Psoas muscle (tissue), 8 donors: Measurements from ENCODE around the gene PXMP2. TPM values are rescaled to one million over a fixed set of nuclear protein-coding genes. Genes with fewer than 3 reads are reported as not detected.

Source experiments
- ATAC-seq, 4 donors: fragments of 200-7000 bp; cut with Tn5 transposase; one replicate each; pipeline ENCODE4 v1.9.1; 2020; ENCODE audit warnings: moderate library complexity in 3 of 4, mild to moderate bottlenecking in 2 of 4
- DNase-seq, 2 donors: peaks; one replicate each; pipeline ENCODE4 v3.0.0-alpha.2; 2020
- H3K27ac ChIP-seq: fragments of 200-600 bp; one replicate; pipeline ENCODE4 v1.8.0; 2022
- H3K27me3 ChIP-seq, 3 donors: fragments of 200-600 bp in 1 of 3; one replicate each; pipeline versions ENCODE4 v1.6.1 to v1.8.0; 2013 to 2022; ENCODE audit warnings: low read length in 2 of 3, mild to moderate bottlenecking in 2 of 3, moderate library complexity in 1 of 3; ENCODE audit not compliant: insufficient read depth in 3 of 3
- H3K36me3 ChIP-seq, 2 donors: fragments of 200-600 bp in 1 of 2; one replicate each; pipeline versions ENCODE4 v1.6.1 to v1.8.0; 2013 to 2022; ENCODE audit warnings: low read depth in 1 of 2, mild to moderate bottlenecking in 1 of 2, moderate library complexity in 1 of 2; ENCODE audit not compliant: insufficient read depth in 1 of 2
- H3K4me1 ChIP-seq: fragments of 200-600 bp; one replicate; pipeline ENCODE4 v1.8.0; 2022
- H3K4me3 ChIP-seq: fragments of 200-600 bp; one replicate; pipeline ENCODE4 v1.8.0; 2022; ENCODE audit warnings: mild to moderate bottlenecking
- H3K9me3 ChIP-seq: fragments of 200-600 bp; one replicate; pipeline ENCODE4 v1.8.0; 2022
- WGBS, 3 donors: extraction: QIAGEN DNeasy Blood & Tissue Kit; methylation state at CpG; one replicate each; pipeline versions ENCODE4 v1.1.6 to v1.1.7; 2013; 5-methylcytosine and 5-hydroxymethylcytosine counted together
- intact Hi-C, 2 donors: fragments of 100-400 bp; cut with DNase I; formaldehyde crosslinking; loops; one replicate each; pipeline versions ENCODE4 v1.11.0 to v1.14.2; 2022
- polyA plus RNA-seq, 3 donors: library from polyadenylated mRNA; stranded (reverse); fragments of 200-250 nt; gene quantifications; one replicate each; pipeline ENCODE4 v1.2.3, GENCODE V29; 2013
- total RNA-seq, 4 donors: library from RNA; stranded (reverse); fragmentation: NEBNext Ultra II Directional in 2 of 4; extraction: Animal tissue kit (Norgen Biotek cat#: 25700) in 2 of 4; gene quantifications; one replicate each; pipeline versions ENCODE4 v1.2.1 to v1.2.4, GENCODE V29; 2021 to 2023
- TF ChIP-seq, protein P1 (sequence below): fragments of 200-600 bp; IDR thresholded peaks from one replicate; pipeline ENCODE4 v1.8.0; 2022; ENCODE audit warnings: antibody characterized with exemption
- donor health status: healthy with polysubstance abuse.
- donor health status: DM: no; HTN: no; CAD: no; lungs with moderate emphysema.
- donor health status: Bipolar disorder and iron deficiency.
- donor health status: healthy.
- donor health status: DM: yes; HTN: yes; CAD: no.
- donor health status: DM: no; HTN: no; CAD: no.
- donor health status: DM: no; HTN: no; CAD: no.
- donor health status: DM: yes; HTN: yes; CAD: no.

PXMP2 gene
- total and polyA plus RNA-seq, 7 donors, result 13.1 to 36.8 (median 22.4) TPM

GRCh38 chr12:132715874-132716273 is 28.5 kb downstream of the PXMP2 start:
- Histone ChIP-seq H3K36me3 (peaks cover 8 to 64% of the 10 kb centered on the region in 2 donors), H3K9me3 (no peaks in the 10 kb centered on the region), H3K27me3 (no peaks in the 10 kb centered on the region), H3K4me3 (no peak overlapping the region), H3K4me1 (peaks cover 11% of the 10 kb centered on the region), H3K27ac (no peak overlapping the region)
- DNase-seq (peak in 1 of 2 donors; percentile 28), ATAC-seq (no peak)
- TF ChIP-seq, protein P1, sequence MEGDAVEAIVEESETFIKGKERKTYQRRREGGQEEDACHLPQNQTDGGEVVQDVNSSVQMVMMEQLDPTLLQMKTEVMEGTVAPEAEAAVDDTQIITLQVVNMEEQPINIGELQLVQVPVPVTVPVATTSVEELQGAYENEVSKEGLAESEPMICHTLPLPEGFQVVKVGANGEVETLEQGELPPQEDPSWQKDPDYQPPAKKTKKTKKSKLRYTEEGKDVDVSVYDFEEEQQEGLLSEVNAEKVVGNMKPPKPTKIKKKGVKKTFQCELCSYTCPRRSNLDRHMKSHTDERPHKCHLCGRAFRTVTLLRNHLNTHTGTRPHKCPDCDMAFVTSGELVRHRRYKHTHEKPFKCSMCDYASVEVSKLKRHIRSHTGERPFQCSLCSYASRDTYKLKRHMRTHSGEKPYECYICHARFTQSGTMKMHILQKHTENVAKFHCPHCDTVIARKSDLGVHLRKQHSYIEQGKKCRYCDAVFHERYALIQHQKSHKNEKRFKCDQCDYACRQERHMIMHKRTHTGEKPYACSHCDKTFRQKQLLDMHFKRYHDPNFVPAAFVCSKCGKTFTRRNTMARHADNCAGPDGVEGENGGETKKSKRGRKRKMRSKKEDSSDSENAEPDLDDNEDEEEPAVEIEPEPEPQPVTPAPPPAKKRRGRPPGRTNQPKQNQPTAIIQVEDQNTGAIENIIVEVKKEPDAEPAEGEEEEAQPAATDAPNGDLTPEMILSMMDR, result no peak
- intact Hi-C loops, result no loop called here
- 83 to 90% (median 85%) methylated on average over 9 of the region's 9 CpGs for WGBS, 3 donors

DNA sequence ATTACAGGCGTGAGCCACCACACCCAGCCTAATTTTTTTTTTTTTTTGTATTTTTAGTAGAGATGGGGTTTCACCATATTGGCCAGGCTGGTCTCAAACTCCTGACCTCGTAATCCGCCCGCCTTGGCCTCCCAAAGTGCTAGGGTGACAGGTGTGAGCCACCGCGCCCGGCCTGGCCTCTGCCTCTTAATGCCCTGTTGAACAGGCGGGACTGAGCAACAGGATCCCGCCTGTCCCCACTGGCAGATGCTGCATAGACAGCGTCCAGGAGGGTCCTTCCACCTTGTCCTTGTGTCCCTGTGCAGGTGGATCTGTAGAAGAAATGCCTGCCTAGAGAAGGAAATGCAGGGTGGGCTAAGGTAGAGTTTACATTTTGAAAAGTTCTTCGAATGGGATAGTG is 29.0 kb downstream of the PXMP2 start:
- peaks cover 11% of the 10 kb centered on the region for H3K4me1 ChIP-seq
- no peaks in the 10 kb centered on the region for H3K27me3 ChIP-seq
- H3K36me3 ChIP-seq, result peaks cover 8 to 69% of the 10 kb centered on the region in 2 donors
- 78 to 83% (median 82%) methylated on average over 8 to 11 of the region's 11 CpGs for WGBS, 3 donors
- intact Hi-C loops, result no loop called here
- no peak overlapping the region for H3K27ac ChIP-seq
- TF ChIP-seq, protein P1, result no peak
- DNase-seq, result peak in 1 of 2 donors; percentile 23
- H3K9me3 ChIP-seq, result no peaks in the 10 kb centered on the region
- no peak for ATAC-seq
- no peak overlapping the region for H3K4me3 ChIP-seq

DNA sequence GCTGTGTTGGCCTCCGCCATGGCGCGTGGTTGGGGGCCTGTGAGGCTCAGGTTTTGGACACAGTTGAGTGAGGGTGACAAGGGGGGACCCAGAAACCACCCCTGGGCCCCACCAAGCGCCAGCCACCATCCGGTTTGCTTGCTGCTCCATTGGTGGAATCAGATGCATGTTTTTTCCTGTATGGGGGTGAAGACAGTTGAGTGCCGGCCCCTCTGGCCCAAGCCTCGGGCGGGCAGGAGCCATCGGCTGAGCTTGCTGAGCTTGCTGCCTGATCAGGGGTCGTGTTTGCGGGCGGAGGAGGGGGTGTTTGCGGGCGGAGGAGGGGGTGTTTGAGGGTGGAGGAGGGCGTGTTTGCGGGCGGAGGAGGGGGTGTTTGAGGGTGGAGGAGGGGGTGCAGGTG is 29.6 kb downstream of the PXMP2 start:
- TF ChIP-seq, protein P1, result no peak
- Histone ChIP-seq H3K27me3 (no peaks in the 10 kb centered on the region), H3K4me1 (peaks cover 4% of the 10 kb centered on the region), H3K9me3 (no peaks in the 10 kb centered on the region), H3K36me3 (peaks cover 8 to 75% of the 10 kb centered on the region in 2 donors), H3K27ac (no peak overlapping the region), H3K4me3 (no peak overlapping the region)
- intact Hi-C loops, result no loop called here
- peak in 1 of 4 donors; percentile 6 for ATAC-seq
- peak in 1 of 2 donors; percentile 37 for DNase-seq
- 84 to 91% (median 89%) methylated on average over 14 to 17 of the region's 17 CpGs for WGBS, 3 donors

DNA sequence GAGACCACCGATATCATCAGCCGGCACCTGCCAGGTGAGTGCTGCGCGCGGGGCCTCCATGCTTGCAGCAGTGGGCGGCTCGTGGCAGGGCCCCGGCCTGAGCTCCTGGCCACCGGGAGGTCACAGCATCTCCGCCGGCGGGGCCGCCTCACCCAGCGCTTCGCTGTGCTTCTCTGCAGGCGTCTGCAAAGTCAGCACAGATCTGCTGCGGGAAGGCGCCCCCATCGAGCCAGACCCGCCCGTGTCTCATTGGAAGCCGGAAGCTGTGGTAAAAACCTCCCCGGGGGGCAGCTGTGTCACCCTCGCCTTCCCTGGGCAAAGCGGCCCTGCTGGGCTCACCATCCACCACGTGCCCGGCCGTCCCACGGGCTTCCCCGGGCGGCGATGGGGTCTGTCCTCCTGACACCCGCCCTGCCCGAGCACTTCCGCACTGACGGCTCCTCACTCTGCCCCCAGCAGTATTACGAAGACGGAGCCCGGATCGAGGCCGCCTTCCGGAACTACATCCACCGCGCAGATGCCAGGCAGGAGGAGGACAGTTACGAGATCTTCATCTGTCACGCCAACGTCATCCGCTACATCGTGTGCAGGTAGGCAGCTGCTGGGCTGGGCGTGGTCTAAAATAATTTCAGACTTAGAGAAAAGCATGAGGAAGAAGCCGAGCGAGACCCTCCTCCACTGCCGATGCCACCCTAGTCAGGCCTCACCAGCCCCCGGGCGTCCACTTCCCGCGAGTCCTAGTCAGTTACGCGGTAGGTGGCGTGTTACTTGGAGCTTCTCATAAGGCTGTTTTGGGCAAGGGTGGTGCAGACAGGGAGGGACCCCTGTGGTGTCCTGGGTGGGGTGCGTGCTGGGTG is 30.4 kb downstream of the PXMP2 start:
- Histone ChIP-seq H3K4me3 (no peak overlapping the region), H3K27ac (no peak overlapping the region), H3K9me3 (no peaks in the 10 kb centered on the region), H3K4me1 (no peaks in the 10 kb centered on the region), H3K36me3 (peaks cover 8 to 83% of the 10 kb centered on the region in 2 donors), H3K27me3 (no peaks in the 10 kb centered on the region)
- TF ChIP-seq, protein P1, result no peak
- ATAC-seq (peak in 2 of 4 donors; percentile 18 to 20), DNase-seq (peak in 1 of 2 donors; percentile 48)
- intact Hi-C loops, result no loop called here
- 92 to 93% (median 93%) methylated on average over 59 to 61 of the region's 61 CpGs for WGBS, 3 donors
